GM12891 (cell line): ENCODE measurements around the gene DNAH17.

ENCODE experiments used
- DNase-seq: peaks from one replicate; pipeline ENCODE4 v3.0.0; 2011; ENCODE audit warnings: low spot score; ENCODE audit not compliant: insufficient read length
- FAIRE-seq: peaks from 2 replicates; lab custom pipeline; 2011; peaks lifted over from hg19 to GRCh38; lab: Jason Lieb, UNC
- PAX5 ChIP-seq: IDR thresholded peaks from 2 replicates; pipeline ENCODE4 v1.6.1; 2011; ENCODE audit warnings: low read length, moderate library complexity, mild to moderate bottlenecking; ENCODE audit not compliant: insufficient read depth, severe bottlenecking
- POLR2A ChIP-seq: IDR thresholded peaks from 2 replicates; pipeline ENCODE4 v1.6.1; 2011; ENCODE audit warnings: low read depth, low read length, control low read depth
- POLR2AphosphoS5 ChIP-seq: IDR thresholded peaks from 2 replicates; pipeline ENCODE4 v1.6.1; 2011; ENCODE audit warnings: low read depth, low read length, control low read depth
- POU2F2 ChIP-seq: IDR thresholded peaks from 2 replicates; pipeline ENCODE4 v1.6.1; 2011; ENCODE audit warnings: low read depth, mild to moderate bottlenecking, control low read depth, low read length, moderate library complexity
- SPI1 ChIP-seq: IDR thresholded peaks from 2 replicates; pipeline ENCODE4 v1.6.1; 2011; ENCODE audit warnings: low read depth, low read length, control low read depth
- TAF1 ChIP-seq: IDR thresholded peaks from 2 replicates; pipeline ENCODE4 v1.6.1; 2011; ENCODE audit warnings: low read depth, low read length, control low read depth

DNAH17 gene

DNA sequence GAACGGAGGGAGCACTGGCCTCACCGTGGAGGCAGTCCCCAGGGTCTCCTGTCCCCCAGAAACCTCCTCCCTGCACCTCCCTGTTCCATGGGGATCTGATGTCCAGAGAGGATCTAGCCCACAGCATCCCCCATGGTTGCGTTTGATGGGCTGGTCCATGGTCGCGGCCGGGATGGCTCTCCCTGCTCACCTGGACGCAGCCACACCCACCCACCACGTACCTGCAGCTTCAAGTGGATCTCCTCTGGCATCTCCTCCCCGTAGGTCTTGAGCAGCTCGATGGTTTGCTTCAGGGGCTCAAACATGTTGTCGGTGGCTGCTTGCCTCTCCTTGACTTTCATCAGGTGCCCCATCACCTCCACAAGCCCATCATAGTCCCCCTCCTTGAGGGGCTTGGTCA is 47.9 kb downstream of the DNAH17 start:
- FAIRE-seq (no peak), DNase-seq (no peak)
- TF ChIP-seq PAX5 (no peak), TAF1 (no peak), POLR2A (no peak), POLR2AphosphoS5 (no peak), SPI1 (no peak), POU2F2 (no peak)

DNA sequence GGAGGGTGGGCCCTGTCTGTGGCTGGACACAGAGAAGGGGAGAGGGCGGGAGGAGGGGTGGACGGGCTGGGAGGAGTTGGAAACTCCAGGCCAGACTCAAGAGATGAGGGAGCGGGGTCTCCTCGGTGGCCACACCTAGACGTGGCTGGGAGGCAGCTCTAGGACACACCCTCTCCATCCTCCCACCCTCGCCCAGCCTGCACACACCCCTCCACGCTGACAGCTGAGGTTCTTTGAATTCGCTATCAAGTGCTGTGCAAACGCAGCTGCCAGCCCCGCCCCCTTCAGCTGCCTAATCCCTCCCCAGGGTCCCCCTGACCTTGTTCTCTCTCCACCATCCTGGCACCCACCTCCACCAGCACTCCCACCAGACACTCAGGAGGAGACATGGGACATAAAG is 48.7 kb downstream of the DNAH17 start:
- no peak for FAIRE-seq
- DNase-seq = no peak
- no peak for TF ChIP-seq PAX5
- no peak for TF ChIP-seq SPI1

DNA sequence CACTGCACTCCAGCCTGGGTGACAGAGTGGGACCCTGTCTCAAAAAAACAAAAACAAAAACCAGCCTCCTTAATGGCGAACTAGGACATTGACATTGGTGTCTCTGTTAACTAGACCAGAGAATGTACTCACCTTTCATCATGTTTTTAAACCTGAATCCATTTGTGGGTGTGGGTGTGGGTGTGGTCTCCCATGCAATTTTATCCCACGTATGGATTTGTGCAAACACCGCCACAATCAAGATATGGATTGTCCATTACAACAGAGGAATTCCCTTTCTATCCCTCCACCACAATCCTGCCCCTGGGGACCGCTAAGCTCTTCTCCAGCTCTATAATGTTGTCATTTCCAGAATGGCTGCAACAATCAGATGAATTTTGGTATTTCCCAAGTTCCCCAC is 49.9 kb downstream of the DNAH17 start:
- FAIRE-seq (no peak), DNase-seq (no peak)
- TF ChIP-seq PAX5 (no peak), POU2F2 (no peak), TAF1 (no peak), SPI1 (no peak), POLR2A (no peak)

DNA sequence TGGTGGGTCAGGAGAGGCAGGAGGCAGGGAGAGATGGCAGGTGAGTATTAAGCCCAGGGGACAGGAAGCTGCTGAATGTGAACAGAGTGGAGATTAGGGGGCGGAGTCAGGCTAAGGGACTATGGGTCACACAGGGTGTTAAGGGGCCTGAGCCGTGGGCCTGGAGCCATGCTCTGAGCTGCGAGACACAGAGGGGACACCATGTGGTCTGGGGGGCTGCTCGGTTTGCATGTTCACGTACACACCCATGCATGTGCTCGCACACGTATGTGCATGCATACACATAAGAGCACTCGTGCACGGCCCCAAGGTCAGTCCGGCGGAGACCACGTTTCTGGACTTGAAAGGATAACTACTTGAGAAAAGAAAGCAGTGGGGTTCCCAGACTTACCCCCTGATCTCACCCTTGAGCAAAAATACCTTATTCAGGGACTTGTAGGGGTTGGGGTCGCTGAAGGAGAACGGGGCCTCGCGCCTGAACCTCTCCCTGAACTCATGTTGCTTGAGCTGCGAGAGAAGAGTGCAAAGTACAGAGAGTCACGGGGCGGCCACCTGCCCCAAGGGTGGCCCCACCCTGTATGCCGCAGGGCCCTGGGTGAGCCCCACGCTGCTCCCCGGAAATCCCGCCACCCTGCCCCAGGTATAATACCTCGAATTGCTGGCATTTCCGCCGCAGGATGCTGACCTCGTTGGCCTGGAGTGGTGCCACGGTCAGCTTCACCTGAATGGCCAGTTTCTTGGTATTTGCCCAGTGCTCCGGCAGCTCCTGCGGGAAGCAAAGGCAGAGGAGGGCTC is 50.8 kb downstream of the DNAH17 start:
- TF ChIP-seq POLR2A (no peak), POU2F2 (no peak), POLR2AphosphoS5 (no peak), TAF1 (no peak), SPI1 (no peak), PAX5 (no peak)
- DNase-seq = no peak
- no peak for FAIRE-seq

DNA sequence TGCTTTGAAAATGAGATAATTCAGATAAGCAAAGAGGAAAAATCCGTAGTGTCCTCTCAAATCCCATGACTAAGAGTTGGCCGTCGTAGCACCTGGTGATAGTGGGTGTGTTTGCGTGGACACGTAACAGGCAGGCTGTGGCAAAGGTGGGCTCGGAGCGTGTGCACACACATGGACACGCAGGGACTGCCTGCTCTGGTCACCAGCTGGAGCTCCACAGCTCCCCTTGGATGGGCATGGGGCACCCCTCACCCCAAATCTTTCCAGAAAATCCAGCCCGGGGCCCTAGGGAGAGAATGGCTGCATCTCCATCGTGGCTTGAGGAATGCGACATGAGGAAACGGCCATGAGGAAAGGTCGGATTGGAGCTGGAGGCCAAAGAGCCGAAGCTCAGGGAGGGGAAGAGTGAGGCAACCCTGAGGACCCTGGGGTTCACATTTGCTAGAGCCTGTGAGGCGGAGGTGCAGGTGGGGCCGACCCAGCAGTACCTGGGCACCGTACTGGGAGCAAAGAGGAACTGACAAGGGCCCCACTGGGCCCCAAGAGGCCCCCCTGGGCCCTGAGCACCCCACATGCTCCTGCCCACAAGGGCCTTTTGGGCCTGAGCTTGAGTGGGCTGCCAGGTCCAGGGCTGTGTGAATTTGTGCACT is 51.6 kb downstream of the DNAH17 start:
- FAIRE-seq (no peak), DNase-seq (no peak)
- TF ChIP-seq PAX5 (no peak), POU2F2 (no peak), POLR2A (no peak), TAF1 (no peak), POLR2AphosphoS5 (no peak), SPI1 (no peak)

DNA sequence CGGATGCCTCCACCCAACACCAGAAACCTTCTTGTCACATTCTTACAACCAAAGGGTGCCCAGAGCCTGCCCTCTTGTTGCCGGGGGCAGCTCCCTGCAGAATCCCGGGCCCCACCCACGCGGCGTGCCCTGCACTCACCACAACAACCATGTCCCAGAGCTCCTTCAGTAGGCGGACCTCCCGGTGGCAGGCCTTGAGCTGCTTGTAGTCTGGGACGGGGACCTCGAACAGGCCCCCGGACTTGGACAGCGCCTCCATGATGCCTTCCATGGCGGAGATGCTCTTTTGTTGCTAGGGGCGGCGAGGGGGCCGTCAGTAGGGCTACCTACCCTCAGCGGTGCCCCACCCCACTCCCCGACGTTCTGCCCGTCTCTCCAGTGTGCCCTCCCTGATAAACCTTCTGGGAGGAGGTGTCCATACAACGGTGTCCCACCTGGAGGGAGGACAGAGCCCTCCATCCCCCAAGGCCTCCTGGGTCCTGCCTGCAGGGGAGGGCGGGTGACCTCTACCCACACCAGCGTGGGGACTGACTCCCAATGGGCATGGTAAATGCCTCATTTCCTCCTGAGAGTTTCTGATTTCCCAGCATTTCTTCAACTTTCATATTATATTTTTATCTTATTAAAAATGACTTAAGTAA is 52.2 kb downstream of the DNAH17 start:
- DNase-seq = no peak
- TF ChIP-seq SPI1 = no peak
- TF ChIP-seq PAX5 = no peak
- no peak for TF ChIP-seq POLR2AphosphoS5
- TF ChIP-seq POU2F2 = no peak
- TF ChIP-seq TAF1 = no peak
- TF ChIP-seq POLR2A = no peak

DNA sequence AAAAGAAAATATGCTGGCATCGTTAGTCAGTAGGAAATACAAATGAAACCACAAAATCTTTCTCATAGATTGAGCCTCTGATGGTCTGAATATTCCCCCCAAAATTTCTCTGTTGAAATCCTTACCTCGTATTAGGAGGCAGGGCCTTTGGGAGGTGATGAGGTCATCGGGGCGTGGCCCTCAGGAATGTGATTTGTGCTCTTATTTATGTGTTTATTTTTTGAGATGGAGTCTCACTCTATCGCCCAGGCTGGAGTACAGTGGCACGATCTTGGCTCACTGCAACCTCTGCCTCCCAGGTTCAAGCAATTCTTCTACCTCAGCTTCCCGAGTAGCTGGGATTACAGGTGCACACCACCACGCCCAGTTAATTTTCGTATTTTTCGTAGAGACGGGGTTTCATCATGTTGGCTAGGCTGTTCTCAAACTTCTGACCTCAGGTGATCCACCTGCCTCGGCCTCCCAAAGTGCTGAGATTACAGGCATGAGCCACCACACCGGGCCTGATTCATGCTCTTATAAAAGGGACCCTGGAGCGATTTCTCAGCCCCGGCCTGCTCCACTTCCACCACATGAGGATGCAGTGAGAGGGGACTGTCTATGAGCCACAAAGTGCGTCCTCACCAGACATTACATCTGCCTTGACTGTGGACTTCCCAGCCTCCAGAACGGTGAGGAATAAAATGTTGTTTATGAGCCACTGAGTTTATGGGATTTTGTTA is 53.1 kb downstream of the DNAH17 start:
- no peak for DNase-seq
- TF ChIP-seq POU2F2 (no peak), TAF1 (no peak), PAX5 (no peak), POLR2A (no peak), POLR2AphosphoS5 (no peak), SPI1 (no peak)
- no peak for FAIRE-seq

More for the DNA sequence above, 52.2 kb downstream of the DNAH17 start:
- FAIRE-seq = no peak

DNA sequence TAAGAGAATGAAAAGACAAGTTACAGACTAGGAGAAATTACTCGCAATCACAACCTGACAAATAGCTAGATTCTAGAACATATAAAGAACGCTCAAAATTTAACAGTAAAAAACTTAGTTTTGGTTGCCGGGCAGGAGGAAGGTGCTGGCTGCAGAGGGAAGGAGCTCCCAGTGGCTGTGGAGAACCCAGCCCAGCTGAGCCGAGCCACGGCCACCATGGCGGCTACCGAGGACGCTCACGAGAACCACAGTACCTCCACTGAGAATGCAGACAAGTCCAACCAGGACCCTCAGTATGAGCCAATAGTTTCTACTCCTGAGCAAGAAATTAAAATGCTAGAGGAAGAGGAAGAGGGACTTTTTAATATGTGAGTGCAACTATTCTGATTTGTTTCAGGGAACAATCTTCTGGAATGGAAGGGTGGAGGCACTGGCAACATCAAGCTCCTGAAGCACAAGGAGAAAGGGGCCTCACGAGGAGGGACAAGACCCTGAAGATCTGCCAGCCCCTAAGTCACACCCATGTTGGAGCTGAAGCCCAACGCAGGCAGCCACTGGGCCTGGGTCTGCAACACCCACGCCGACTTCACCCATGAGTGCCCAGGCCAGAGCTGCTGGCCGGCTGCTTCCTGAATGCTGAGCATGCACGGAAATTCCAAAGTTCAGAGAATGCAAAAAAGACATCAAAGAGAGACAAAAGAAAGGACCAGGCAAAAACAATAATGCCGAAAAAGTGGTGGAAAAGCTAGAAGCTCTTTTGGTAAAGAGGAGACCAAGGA is 55.0 kb downstream of the DNAH17 start:
- no peak for FAIRE-seq
- DNase-seq = no peak
- TF ChIP-seq POU2F2 = no peak
- TF ChIP-seq SPI1 = no peak
- TF ChIP-seq POLR2AphosphoS5 = no peak
- no peak for TF ChIP-seq PAX5
- no peak for TF ChIP-seq POLR2A
- TF ChIP-seq TAF1 = no peak

DNA sequence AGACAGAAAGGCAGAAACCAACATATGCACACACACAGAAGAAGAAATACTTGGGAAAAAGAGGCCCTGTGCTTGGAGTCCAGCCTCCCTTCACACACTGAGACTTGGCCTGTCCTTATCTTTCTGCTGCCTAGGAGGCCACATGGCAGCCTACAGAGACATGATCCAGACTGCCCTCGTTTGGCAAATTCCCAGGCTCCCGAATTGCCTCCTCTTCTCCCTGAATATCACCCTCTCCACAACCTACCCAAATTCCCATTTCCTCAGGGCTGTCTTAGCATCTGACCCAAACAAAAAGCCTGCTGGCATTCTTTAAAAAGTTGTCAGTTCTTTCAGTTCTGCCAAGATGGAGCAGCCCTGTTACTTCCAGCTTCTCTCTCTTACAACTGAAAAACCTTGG is 59.8 kb downstream of the DNAH17 start:
- FAIRE-seq (no peak), DNase-seq (no peak)
- TF ChIP-seq PAX5 = no peak
- TF ChIP-seq POU2F2 = no peak
- no peak for TF ChIP-seq TAF1
- no peak for TF ChIP-seq POLR2AphosphoS5
- no peak for TF ChIP-seq SPI1
- no peak for TF ChIP-seq POLR2A
